AG04450 (cell line): ENCODE data around the gene LDHD. TPM values are rescaled to one million over a fixed set of nuclear protein-coding genes. Genes with fewer than 3 reads are reported as not detected.

Experiments used
- CTCF ChIA-PET: fragments of 300-600, 350-600 bp; formaldehyde crosslinking; extraction: SDS; loops from one replicate; lab custom pipeline; 2022; ENCODE audit warnings: antibody characterized with exemption, inconsistent platforms; lab: Charles Lee
- POLR2A ChIA-PET: fragments of 350-600 bp; formaldehyde crosslinking; extraction: SDS; loops from one replicate; lab custom pipeline; 2021; ENCODE audit warnings: antibody characterized with exemption, inconsistent platforms; lab: Yijun Ruan, JAX
- DNase-seq: peaks from one replicate; pipeline ENCODE4 v3.0.0-alpha.2; 2011; ENCODE audit warnings: low read depth, low spot score
- H3K27ac ChIP-seq: one replicate; pipeline ENCODE4 v1.5.1; 2012; ENCODE audit warnings: low read depth, low read length, control low read depth
- H3K27me3 ChIP-seq: one replicate; pipeline ENCODE4 v1.6.0; 2012; ENCODE audit warnings: low read length; ENCODE audit not compliant: control insufficient read depth, insufficient read depth
- H3K4me3 ChIP-seq: 2 replicates; pipeline ENCODE4 v1.5.1; 2011; ENCODE audit warnings: mild to moderate bottlenecking, low read depth, low read length, control low read depth
- H3K9me3 ChIP-seq: 2 replicates; pipeline ENCODE4 v1.5.1; 2012; ENCODE audit warnings: low read length; ENCODE audit not compliant: control insufficient read depth, insufficient read depth
- polyA minus RNA-seq: library from RNA; depleted of rRNA, polyadenylated mRNA; stranded (reverse); fragments of >200 nt; gene quantifications from 2 replicates; pipeline ENCODE4 v1.2.3, GENCODE V29; 2011; rRNA and poly(A)+ RNA removed
- polyA plus RNA-seq: library from polyadenylated mRNA; depleted of rRNA; stranded (reverse); fragments of >200 nt; gene quantifications from 2 replicates; pipeline ENCODE4 v1.2.3, GENCODE V29; 2011; rRNA removed
- TF ChIP-seq, protein P1 (sequence below): IDR thresholded peaks from 2 replicates; pipeline ENCODE4 v1.5.1; 2011; ENCODE audit warnings: low read depth, low read length, control low read depth, inconsistent platforms

LDHD gene
- polyA plus RNA-seq (0.38 and 0.51 TPM in 2 replicates), polyA minus RNA-seq (0.35 and 0.41 TPM in 2 replicates)

DNA sequence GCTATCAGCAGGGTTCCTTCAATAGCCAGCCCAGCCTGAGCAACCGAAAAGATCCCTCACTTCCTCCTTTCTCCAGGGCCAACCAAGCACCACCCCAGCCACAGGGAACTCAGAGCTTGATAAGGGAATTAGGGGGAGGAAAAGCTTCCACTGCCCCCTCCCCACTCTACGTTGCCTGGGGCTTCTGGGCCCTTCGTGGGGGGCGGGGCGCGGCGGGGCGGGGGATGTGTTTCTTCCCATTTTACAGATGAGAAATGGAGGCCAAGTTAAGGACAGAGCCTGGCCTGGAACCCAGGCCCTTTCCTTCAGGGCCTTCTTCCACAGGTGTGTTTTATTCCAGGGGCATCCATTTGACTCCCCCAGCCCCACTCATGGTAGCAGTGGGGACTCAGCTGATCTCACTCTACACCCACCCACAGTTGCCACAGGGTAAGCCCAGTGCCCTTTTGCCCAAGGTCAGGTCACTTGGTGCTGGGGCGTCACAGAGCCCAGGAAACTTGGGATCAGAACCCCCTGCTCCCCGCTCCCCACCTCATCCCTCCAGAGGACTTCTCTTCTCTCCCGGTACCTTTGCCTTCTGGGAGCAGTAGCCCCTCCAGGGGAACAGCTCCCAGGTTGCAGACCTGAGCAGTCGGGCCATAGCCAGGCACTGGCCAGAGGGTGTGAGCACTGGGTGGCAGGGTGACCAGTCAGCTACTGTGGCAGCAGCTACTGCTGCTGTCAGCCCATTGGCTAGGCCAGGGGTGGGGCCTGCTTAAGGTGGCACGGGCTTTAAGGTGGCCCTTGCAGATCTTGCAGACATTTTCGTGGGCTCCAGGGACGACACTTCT, at the start of gene LDHD:
LDHD (minus strand) TSS at position 700 of the 830 bp plus-strand sequence; CDS start at position 640, 60 bp downstream.
- ChIA-PET CTCF (interaction anchor here (1.3 kb wide), 1 partner anchor 118 kb away, joined by 5 read pairs; the partner anchor contains the start of gene ZNRF1), POLR2A (no interaction called here)
- H3K27me3 ChIP-seq, result no peaks in the 10 kb centered on the region
- no peak for DNase-seq
- H3K9me3 ChIP-seq, result peaks cover 6% of the 10 kb centered on the region; the same call in 1 of the 2 replicates
- TF ChIP-seq, protein P1, sequence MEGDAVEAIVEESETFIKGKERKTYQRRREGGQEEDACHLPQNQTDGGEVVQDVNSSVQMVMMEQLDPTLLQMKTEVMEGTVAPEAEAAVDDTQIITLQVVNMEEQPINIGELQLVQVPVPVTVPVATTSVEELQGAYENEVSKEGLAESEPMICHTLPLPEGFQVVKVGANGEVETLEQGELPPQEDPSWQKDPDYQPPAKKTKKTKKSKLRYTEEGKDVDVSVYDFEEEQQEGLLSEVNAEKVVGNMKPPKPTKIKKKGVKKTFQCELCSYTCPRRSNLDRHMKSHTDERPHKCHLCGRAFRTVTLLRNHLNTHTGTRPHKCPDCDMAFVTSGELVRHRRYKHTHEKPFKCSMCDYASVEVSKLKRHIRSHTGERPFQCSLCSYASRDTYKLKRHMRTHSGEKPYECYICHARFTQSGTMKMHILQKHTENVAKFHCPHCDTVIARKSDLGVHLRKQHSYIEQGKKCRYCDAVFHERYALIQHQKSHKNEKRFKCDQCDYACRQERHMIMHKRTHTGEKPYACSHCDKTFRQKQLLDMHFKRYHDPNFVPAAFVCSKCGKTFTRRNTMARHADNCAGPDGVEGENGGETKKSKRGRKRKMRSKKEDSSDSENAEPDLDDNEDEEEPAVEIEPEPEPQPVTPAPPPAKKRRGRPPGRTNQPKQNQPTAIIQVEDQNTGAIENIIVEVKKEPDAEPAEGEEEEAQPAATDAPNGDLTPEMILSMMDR, result no peak
- peak within 1 kb of the TSS; percentile 50 for H3K4me3 ChIP-seq
- H3K27ac ChIP-seq, result no peak within 1 kb of the TSS

DNA sequence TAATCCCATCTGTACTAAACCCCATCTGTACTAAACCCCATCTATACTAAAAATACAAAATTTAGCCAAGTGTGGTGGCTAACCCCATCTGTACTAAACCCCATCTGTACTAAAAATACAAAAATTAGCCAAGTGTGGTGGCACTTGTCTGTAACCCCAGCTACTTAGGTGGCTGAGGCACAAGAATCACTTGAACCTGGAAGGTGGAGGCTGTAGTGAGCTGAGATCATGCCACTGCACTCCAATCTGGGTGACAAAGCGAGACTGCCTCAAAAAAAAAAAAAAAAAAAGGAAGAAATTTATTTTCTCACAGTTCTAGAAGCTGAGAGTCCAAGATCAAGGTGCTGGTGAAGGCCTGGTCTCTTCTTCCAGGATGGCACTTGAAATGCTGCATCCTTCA, 43.8 kb upstream of the LDHD start:
- CTCF ChIA-PET, result no interaction called here
- TF ChIP-seq, protein P1, result no peak
- H3K27me3 ChIP-seq, result no peaks in the 10 kb centered on the region
- POLR2A ChIA-PET, result no interaction called here
- peaks cover 38% of the 10 kb centered on the region for H3K9me3 ChIP-seq
- no peak overlapping the region for H3K27ac ChIP-seq
- DNase-seq, result no peak
- H3K4me3 ChIP-seq, result no peak overlapping the region

DNA sequence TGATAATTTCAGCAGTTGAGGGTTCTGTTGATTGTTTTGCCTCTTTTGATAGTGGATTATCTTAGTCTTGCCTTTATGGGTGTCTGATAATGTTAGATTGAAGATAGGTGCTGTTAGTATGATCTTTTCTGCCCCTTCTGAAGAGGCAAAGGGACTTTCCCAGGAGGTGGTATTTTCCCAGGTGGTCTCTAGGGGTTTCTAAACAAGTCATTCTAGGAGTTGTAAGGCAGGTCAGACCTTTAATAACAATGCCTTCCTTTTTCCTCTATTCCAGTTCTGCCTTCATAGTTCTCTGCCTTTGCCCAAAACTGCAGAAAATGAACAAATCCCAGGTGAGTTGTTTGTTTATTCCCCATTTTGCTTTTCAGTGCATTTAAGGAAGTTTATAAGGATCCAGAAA, 36.1 kb upstream of the LDHD start:
- no peak for DNase-seq
- Histone ChIP-seq H3K9me3 (peaks cover 18% of the 10 kb centered on the region), H3K27me3 (no peaks in the 10 kb centered on the region), H3K27ac (no peak overlapping the region), H3K4me3 (no peak overlapping the region)
- CTCF ChIA-PET, result no interaction called here
- POLR2A ChIA-PET, result no interaction called here
- TF ChIP-seq, protein P1, result no peak

DNA sequence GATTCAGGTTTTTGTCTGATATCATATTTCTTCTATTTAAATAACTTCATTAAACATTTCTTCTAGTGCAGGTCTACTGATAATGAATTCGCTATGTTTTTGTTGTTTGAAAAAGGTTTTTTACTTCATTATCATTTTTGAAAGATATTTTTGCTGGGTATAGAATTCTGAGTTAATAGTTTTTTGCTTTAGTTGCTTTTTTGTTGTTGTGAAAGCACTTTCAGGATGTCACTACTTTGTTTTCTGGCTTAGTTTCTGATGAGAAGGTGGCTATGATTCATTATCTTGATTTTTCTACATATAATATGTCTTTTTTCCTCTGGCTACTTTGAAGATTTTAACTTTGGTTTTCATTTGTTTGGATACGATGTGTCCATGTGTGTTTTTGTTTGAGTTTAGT, 35.2 kb upstream of the LDHD start:
- Histone ChIP-seq H3K27me3 (no peaks in the 10 kb centered on the region), H3K27ac (no peak overlapping the region), H3K4me3 (no peak overlapping the region), H3K9me3 (peaks cover 18% of the 10 kb centered on the region)
- POLR2A ChIA-PET, result no interaction called here
- DNase-seq, result no peak
- TF ChIP-seq, protein P1, result no peak
- CTCF ChIA-PET, result no interaction called here
